M059J (cell line): ENCODE data around the gene ZNF141. TPM values are rescaled to one million over a fixed set of nuclear protein-coding genes. Genes with fewer than 3 reads are reported as not detected.
"Not testable (repeated sequence)": the region's sequence is repeated elsewhere in the genome, so short reads cannot be mapped to it uniquely, and the experiment has no call there.

Experiments
- DNase-seq: peaks from one replicate; pipeline ENCODE4 v3.0.0-alpha.2; 2012; ENCODE audit warnings: low read depth
- total RNA-seq: library from RNA; depleted of rRNA; stranded (reverse); fragments of >200 nt; shearing (Covaris generic); gene quantifications from 2 replicates; pipeline ENCODE4 v1.2.3, GENCODE V29; 2014; rRNA removed

The ZNF141 gene
- 6.6 and 9.1 TPM in 2 replicates for total RNA-seq

GRCh38 chr4:337143-337931 is at the start of gene ZNF141:
Gene ZNF141 (plus strand): TSS chr4:337814. CDS start chr4:337984, 170 bp downstream.
- peak; percentile 96 for DNase-seq

DNA sequence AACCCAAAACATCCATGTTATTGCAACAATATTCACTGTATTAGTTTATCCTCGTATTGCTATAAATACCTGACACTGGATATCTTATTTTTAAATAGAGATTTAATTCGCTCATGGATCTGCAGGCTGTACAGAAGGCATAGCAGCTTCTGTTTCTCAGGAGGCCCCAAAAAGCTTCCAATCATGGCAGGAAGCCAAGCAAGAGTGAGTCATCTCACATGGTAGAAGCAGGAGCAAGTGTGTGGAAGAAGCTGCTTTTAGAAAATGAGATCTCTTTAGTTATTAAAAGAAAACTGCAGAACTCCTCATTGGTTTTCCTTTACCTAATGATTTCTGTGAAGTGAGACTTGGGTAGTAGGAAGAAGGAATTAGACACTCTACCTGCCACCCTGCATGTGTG is 48.7 kb upstream of the ZNF141 start:
- DNase-seq: peak; percentile 2

- DNase-seq: no peak
These were observed 42.9 kb upstream of the ZNF141 start for GRCh38 chr4:294732-295131.

GRCh38 chr4:302381-302780 is 35.2 kb upstream of the ZNF141 start:
- DNase-seq: no peak

- DNase-seq: not testable (repeated sequence)
These were observed 33.1 kb upstream of the ZNF141 start for GRCh38 chr4:304516-304915.

DNA sequence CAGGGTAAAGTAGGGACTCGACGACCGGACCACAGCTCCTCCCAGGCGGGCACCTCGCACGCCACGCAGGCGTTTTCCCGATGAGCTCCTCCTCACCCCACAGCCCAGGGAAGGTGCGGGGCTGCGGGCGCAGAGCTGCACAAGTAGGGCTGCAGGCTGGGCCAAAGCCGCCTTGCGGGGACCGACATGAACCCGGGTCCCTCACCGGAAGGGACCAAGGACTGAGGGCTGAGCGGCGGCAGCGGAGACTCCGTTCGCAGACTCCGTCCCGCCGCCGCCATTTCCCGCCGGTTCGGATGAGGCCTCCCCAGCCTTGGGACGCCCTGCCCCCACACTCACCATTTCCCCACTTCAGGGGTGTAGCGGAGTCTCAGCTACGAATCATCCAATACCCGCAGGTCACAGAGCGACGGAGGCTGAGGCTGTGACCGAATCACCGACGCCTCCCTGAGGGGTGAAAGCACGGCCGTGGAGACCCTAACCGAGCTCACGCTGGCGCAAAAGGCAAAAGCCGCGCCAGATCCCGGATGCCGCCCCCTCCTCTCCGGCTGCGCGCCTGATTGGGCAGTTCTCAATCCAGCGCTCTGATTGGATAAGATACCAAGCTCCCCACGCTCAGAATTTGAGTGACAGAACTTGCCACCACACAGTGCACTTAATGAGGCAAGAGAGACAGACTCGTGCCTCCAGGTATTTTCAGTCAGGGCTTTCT is 32.5 kb upstream of the ZNF141 start, which contains the start of gene ZNF732:
TSS of gene ZNF732 (minus strand) at position 506 of the 712 bp plus-strand sequence. CDS start at position 342, 164 bp downstream.
- DNase-seq: no peak

- no peak for DNase-seq
These were observed 31.1 kb upstream of the ZNF141 start for GRCh38 chr4:306551-306961.

- DNase-seq: no peak
These were observed 27.8 kb upstream of the ZNF141 start for GRCh38 chr4:309807-310206.

DNA sequence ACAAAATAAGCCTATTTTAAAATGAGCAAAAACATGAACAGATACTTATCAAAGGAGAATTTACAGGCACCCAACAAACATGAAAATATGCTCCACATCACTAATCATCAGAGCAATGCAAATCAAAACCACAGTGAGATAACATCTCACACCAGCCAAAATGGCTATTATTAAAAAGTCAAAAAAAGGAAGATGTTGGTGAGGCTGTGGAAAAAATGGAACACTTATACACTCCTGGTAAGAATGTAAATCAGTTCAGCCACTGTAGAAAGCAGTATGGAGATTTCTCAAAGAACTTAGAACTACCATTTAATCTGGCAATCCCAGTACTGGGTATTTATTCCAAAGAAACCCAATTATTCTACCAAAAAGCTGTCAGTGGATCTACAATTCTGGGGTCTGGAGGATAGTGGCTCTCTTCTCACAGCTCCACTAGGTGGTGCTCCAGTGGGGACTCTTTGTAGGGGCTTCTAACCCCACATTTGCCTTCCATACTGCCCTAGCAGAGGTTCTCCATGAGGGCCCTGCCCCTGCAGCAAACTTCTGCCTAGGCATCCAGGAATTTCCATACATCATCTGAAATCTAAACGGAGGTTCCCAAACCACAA is 23.2 kb upstream of the ZNF141 start:
- no peak for DNase-seq

DNA sequence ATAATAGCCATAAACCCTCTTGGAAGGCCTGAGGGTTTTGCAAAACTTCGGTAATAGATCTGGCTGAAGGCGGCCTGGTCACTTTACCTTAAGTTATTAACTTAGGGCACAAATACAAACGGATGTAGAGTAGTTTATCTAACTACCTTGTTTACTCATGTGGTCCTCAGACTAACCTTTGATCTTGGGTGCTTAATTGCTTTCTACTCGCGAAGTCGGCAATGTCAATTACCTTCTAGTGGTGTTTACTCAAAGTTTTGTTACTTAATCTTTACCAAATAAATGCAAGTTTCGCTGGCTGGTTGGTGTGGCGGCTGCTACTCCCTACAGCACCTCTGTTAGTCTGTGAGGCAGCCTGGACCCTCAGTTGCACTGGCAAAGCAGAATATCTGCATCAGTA is 8.9 kb upstream of the ZNF141 start:
- no peak for DNase-seq

GRCh38 chr4:335515-335914 is 2.1 kb upstream of the ZNF141 start:
- DNase-seq: no peak

GRCh38 chr4:336099-336892 is 1.3 kb upstream of the ZNF141 start:
- no peak for DNase-seq

DNA sequence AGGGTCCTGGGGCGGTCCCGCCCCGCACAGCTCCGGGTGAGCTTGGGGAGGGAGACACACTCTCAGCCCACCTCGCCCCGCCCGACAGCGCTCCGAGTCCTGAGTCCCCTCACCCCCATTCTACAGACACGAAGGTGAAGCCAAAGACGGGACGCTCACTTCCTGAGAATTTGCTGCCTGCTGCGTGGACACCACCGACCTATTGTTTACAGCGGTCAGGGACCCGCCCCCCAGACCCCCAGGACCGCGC is 796 bp upstream of the ZNF141 start:
- DNase-seq: no peak

DNA sequence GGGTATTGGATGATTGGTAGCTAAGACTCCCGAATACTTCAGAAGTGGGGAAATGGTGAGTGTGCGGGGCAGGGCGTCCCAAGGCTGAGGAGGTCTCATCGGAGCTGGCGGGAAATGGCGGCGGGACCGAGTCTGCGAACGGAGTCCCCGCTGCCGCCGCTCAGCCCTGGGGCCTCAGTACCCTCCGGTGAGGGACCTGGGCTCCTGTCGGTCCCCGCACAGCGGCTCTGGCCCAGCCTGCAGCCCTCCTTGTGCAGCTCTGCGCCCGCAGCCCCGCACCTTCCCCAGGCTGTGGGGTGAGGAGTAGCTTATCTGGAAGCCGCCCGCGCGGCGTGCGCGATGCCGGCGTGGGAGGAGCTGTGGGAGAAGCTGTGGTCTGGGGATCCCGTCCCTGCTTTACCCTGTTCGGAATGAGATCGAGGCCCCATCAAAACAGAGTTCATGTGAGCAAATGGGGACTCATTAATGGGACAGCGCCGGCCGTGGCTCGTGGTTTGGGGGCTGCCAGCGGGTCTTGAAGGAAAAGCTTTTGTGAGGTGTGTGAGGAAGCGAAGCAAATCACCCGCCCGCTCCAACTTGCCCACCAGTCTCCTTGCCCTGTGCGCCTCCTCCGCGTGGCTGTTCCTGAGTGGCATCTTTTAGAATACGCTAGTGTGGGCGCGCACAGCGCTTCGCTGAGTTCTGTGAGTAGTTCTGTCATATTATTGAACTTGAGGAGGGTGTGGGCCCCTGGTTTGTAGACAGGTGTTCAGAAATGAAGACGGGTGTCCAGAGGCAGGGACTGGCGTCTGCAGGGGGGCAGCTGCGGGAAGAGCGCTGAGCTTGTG is 531 bp downstream of the ZNF141 start:
- DNase-seq: peak; percentile 26

DNA sequence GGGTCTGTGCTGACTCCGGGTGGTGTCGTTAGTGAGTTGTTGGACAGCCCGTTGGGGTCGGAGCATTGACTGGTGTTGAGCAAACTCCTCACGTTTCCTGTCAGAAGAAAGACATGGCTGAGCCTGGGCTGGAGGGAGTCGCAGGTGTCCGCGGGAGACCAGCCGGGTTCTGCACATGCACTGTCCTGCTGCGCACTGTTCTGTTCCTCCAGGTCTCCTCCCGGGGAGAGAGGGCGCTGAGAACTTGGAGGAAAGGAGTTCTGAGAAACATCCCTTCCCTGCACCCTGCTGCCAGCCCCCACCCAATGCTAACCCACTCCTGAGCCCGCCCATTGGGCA is 1.1 kb downstream of the ZNF141 start:
- no peak for DNase-seq

GRCh38 chr4:340011-340410 is 2.4 kb downstream of the ZNF141 start:
- DNase-seq: no peak

GRCh38 chr4:373062-373839 is 35.6 kb downstream of the ZNF141 start:
- no peak for DNase-seq

- DNase-seq: no peak
These were observed 36.9 kb downstream of the ZNF141 start for GRCh38 chr4:374298-375160.

GRCh38 chr4:384311-385010 is 46.8 kb downstream of the ZNF141 start:
- DNase-seq: no peak
